Measurements from ENCODE around the gene MAP2K6. TPM values are rescaled to one million over a fixed set of nuclear protein-coding genes. Genes with fewer than 3 reads are reported as not detected.
"Not testable (repeated sequence)": the region's sequence is repeated elsewhere in the genome, so short reads cannot be mapped to it uniquely, and the experiment has no call there.

MAP2K6 gene
- polyA plus RNA-seq, 1 of the 3 experiments (the other 2 are of a cell fraction): 6.7 TPM

GRCh38 chr17:69477903-69478266, 63.4 kb downstream of the MAP2K6 start:
- Histone ChIP-seq H3K9me3 (no peaks in the 10 kb centered on the region), H3K9ac (no peak overlapping the region), H3K4me2 (no peak overlapping the region), H3K4me1 (ENCODE audit: control insufficient read depth in 1 of 2, insufficient read depth in 2 of 2, low read depth in 1 of 2, low read length in 1 of 2) (0 out of 4 replicates have a peak, but pooled peaks cover 0 to 3% of the 10 kb centered on the region in 2 experiments), H3K27ac (ENCODE audit: low read depth in 2 of 2, low read length in 1 of 2) (no peak overlapping the region), H3K4me3 (ENCODE audit: low read depth in 2 of 2, low read length in 1 of 2) (no peak overlapping the region), H3F3A (replicated peaks; ENCODE audit: insufficient read depth) (no peaks in the 10 kb centered on the region), H2AFZ (ENCODE audit: low read depth) (no peak overlapping the region), H3K79me2 (ENCODE audit: insufficient read depth) (no peaks in the 10 kb centered on the region), H4K20me1 (ENCODE audit: insufficient read depth) (no peaks in the 10 kb centered on the region), H3K36me3 (replicated peaks in 1 of 2; ENCODE audit: control insufficient read depth in 1 of 2, insufficient read depth in 2 of 2, low read length in 1 of 2) (no peaks in the 10 kb centered on the region), H3K9me2 (no peaks in the 10 kb centered on the region), H3K27me3 (ENCODE audit: insufficient read depth) (no peaks in the 10 kb centered on the region)
- WGBS (ENCODE audit: low lambda C conversion rate): 94% methylated on average over 4 of the region's 4 CpGs
- TF ChIP-seq USF1 (IDR thresholded peaks at IDR 0.05; ENCODE audit: borderline replicate concordance, low read depth): no peak
- DNase-seq: no peak
- ChIA-PET CTCF (interaction anchor here (3.6 kb wide), 1 partner anchor 48 kb away, joined by 17 read pairs; no protein-coding TSS in a partner anchor), POLR2A (no interaction called here)

GRCh38 chr17:69478916-69479315, 64.4 kb downstream of the MAP2K6 start:
- 89% methylated on average over 4 of the region's 4 CpGs for WGBS (ENCODE audit: low lambda C conversion rate)
- H3K4me2 ChIP-seq: no peak overlapping the region
- TF ChIP-seq MXI1 (IDR thresholded peaks at IDR 0.05; ENCODE audit: low read depth, low read length): no peak
- TF ChIP-seq IRF3 (IDR thresholded peaks at IDR 0.05; ENCODE audit: low read depth, low read length): no peak
- TF ChIP-seq PBX3 (IDR thresholded peaks at IDR 0.05): no peak
- no peak for TF ChIP-seq JUND (IDR thresholded peaks at IDR 0.05)
- no peak for TF ChIP-seq RCOR1 (IDR thresholded peaks at IDR 0.05; ENCODE audit: low read length)
- TF ChIP-seq FOXM1 (IDR thresholded peaks at IDR 0.05; ENCODE audit: low read depth): no peak
- no peak for TF ChIP-seq MAX (IDR thresholded peaks at IDR 0.05; ENCODE audit: low read depth)
- no peak for TF ChIP-seq FOXJ3 (CRISPR knock-in tag; IDR thresholded peaks at IDR 0.05)
- TF ChIP-seq EZH2phosphoT487 (IDR thresholded peaks at IDR 0.05; ENCODE audit: borderline replicate concordance, low read depth): no peak
- H3K36me3 ChIP-seq (replicated peaks in 1 of 2; ENCODE audit: control insufficient read depth in 1 of 2, insufficient read depth in 2 of 2, low read length in 1 of 2): no peaks in the 10 kb centered on the region
- H3F3A ChIP-seq (replicated peaks; ENCODE audit: insufficient read depth): no peaks in the 10 kb centered on the region
- H3K79me2 ChIP-seq (ENCODE audit: insufficient read depth): no peaks in the 10 kb centered on the region
- H3K9me3 ChIP-seq: no peaks in the 10 kb centered on the region
- H2AFZ ChIP-seq (ENCODE audit: low read depth): no peak overlapping the region
- H3K9ac ChIP-seq: no peak overlapping the region
- DNase-seq: no peak
- no peaks in the 10 kb centered on the region for H3K4me1 ChIP-seq (ENCODE audit: control insufficient read depth in 1 of 2, insufficient read depth in 2 of 2, low read depth in 1 of 2, low read length in 1 of 2)
- H3K4me3 ChIP-seq (ENCODE audit: low read depth in 2 of 2, low read length in 1 of 2): no peak overlapping the region
- no peaks in the 10 kb centered on the region for H3K27me3 ChIP-seq (ENCODE audit: insufficient read depth)
- ChIA-PET POLR2A (interaction anchor here (0.7 kb wide), 1 partner anchor 24 kb away, joined by 4 read pairs; no protein-coding TSS in a partner anchor), CTCF (interaction anchor here (0.8 to 3.6 kb wide), 2 partner anchors 44 to 47 kb away, joined by 3 to 17 read pairs; no protein-coding TSS in a partner anchor)
- no peak overlapping the region for H3K27ac ChIP-seq (ENCODE audit: low read depth in 2 of 2, low read length in 1 of 2)
- no peaks in the 10 kb centered on the region for H4K20me1 ChIP-seq (ENCODE audit: insufficient read depth)
- H3K9me2 ChIP-seq: no peaks in the 10 kb centered on the region

GRCh38 chr17:69479756-69480155, 65.3 kb downstream of the MAP2K6 start:
- H3K4me3 ChIP-seq (ENCODE audit: low read depth in 2 of 2, low read length in 1 of 2); H3K27me3 ChIP-seq (ENCODE audit: insufficient read depth); DNase-seq; H3K36me3 ChIP-seq (replicated peaks in 1 of 2; ENCODE audit: control insufficient read depth in 1 of 2, insufficient read depth in 2 of 2, low read length in 1 of 2); H3K4me2 ChIP-seq; H3K9me3 ChIP-seq; H3F3A ChIP-seq (replicated peaks; ENCODE audit: insufficient read depth); H3K9ac ChIP-seq; H4K20me1 ChIP-seq (ENCODE audit: insufficient read depth); POLR2A ChIA-PET; H3K4me1 ChIP-seq (ENCODE audit: control insufficient read depth in 1 of 2, insufficient read depth in 2 of 2, low read depth in 1 of 2, low read length in 1 of 2); H3K9me2 ChIP-seq; H3K79me2 ChIP-seq (ENCODE audit: insufficient read depth); H2AFZ ChIP-seq (ENCODE audit: low read depth); H3K27ac ChIP-seq (ENCODE audit: low read depth in 2 of 2, low read length in 1 of 2): not testable (repeated sequence)
- WGBS (ENCODE audit: low lambda C conversion rate): 95% methylated on average over 7 of the region's 7 CpGs
- CTCF ChIA-PET: interaction anchor here (1.1 to 3.6 kb wide), 3 partner anchors 46 to 85 kb away, joined by 3 to 17 read pairs (median 3); no protein-coding TSS in a partner anchor
